ENCODE results near the gene CDK14.
"Not testable (repeated sequence)": the region's sequence is repeated elsewhere in the genome, so short reads cannot be mapped to it uniquely, and the experiment has no call there.

CDK14 gene

GRCh38 chr7:91165006-91165845, 569.1 kb downstream of the CDK14 start:
- no peak for DNase-seq (ENCODE audit: low spot score)

- DNase-seq (ENCODE audit: low spot score) = no peak
Observed at GRCh38 chr7:91165846-91166230, 569.7 kb downstream of the CDK14 start.

DNA sequence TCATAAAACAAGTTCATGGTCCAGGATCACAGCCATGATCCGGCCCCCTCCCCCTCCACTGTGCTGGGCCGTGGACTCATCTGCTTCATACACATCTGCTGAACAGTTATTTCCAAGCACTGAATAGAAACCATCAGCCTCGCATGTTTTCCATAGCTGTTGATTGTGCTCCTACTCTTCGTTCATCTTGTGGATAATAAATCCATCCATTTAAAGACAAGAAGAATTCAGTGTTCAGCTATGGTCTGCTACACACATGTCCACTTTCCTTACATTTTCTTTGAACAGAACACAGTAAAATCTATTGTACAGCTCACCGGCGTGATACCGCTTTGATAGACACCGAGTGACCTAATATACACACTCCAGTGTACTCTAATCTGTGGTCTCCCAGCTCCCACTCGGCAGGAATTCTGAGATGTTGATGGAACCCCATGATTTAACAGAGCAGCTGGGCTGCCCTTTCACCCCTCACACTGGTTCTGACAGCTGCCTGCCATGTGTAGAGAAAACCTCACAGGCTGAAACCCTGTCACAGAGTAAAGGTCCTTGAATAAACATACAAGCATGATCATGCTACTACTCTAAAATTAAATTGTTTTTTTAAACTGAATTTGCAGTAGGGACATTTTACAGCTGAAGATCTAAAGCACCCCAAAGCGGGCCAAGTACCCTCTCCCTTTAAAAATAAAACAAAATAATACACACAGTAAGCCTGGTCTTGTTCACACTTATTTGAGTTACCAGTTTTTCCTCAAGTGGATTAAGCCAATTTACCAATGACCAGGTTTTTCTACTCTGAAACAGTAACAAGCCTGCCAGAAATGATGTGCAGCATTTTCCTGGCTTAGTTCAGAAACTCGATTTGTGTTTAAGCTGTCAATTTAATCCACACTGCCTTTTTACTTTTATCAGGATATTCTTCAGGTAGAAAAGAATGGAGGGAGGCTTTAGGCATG, 573.0 kb downstream of the CDK14 start:
- no peak for DNase-seq (ENCODE audit: low spot score)

DNA sequence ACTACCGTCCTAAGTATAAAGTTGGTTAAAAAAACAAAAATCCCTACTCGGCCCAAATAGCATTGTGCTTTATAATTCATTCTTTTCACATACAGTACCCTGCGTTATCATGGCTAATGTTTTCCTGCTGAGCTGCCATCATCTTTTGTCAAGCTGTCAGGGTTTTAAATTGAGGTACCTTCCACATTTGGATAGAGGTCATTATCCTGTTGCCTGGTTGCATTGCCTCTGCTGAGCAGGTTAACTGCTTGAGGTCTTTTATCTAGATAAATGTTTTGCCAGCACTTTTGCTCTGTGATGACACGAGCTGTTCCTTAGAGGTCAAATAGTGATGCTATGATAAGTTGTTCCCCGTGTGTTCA, 573.7 kb downstream of the CDK14 start:
- no peak for DNase-seq (ENCODE audit: low spot score)

DNA sequence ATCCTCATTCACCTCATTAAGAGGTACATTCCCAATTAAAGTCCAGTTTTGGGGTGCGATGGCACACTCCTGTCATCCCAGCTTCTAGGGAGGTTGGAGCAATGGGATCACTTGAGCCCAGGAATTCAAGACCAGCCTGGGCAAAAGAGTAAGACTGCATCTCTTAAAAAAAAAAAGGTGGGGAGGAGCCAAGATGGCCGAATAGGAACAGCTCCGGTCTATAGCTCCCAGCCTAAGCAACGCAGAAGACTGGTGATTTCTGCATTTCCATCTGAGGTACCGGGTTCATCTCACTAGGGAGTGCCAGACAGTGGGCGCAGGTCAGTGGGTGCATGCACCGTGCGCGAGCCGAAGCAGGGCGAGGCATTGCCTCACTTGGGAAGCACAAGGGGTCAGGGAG, 577.1 kb downstream of the CDK14 start:
- not testable (repeated sequence) for DNase-seq (ENCODE audit: low spot score)

DNA sequence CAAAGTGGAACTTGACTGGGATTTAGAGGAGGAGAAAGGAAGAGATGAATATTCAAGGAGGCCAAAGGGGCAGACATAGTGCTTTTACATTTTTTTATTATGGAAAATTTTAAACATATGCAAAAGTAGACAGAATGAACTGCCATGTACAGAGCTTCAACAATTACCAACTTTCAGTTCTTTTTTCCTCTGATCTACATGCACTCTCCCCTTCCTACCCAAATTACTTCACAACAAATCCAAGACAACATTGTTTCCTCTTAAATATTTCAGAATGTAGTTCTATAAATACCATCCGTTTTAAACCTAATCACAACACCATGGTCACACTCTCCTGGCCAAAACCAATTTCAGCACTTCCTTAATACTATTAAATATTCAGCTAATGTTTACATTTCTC, 584.6 kb downstream of the CDK14 start:
- no peak for DNase-seq (ENCODE audit: low spot score)

- DNase-seq (ENCODE audit: low spot score) = no peak
Observed at GRCh38 chr7:91181949-91182348, 585.8 kb downstream of the CDK14 start.

DNA sequence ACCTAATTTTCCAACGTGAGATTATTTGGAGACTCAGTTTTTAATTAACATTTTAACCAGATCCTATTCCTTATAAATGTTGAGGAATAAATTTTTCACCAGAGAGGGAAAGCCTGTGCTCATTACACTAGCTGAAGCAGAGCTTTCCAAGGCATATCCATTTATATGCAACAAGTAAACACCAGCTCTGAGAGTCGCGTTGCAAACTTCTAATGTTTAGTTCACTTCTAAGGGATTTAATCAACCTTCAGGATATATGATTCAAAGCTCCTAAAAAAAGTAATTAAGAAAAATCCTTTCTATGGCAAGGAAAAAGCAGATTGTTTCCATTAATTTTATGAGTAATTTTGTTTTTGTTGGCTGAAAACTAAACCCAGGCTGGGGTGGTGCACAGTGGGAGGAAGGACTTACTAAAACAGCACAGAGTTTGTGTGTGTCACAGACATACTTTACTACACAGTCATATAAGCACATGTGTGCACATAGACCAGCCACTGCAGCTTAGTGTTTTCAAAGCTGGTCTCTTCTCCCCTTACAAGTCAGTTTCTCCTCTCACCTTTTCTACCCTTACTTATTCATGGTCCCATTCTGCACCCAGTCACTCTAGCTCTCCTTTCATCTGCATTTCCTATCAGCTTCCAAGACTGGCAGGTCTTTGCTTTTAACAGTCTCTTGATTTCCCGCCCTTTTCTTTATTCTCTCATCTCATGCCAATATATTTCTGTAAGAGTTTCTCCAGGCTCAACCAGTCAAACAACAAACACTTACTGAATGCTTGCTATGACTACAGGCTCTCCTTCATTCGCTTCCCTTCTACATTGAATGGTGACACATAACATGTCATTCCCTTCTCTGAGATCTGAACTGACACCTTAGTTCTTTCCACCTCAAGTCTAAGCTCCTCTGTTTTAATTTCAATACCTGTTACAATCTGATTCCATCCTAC, 587.0 kb downstream of the CDK14 start:
- no peak for DNase-seq (ENCODE audit: low spot score)

GRCh38 chr7:91185771-91186170, 589.6 kb downstream of the CDK14 start:
- no peak for DNase-seq (ENCODE audit: low spot score)

DNA sequence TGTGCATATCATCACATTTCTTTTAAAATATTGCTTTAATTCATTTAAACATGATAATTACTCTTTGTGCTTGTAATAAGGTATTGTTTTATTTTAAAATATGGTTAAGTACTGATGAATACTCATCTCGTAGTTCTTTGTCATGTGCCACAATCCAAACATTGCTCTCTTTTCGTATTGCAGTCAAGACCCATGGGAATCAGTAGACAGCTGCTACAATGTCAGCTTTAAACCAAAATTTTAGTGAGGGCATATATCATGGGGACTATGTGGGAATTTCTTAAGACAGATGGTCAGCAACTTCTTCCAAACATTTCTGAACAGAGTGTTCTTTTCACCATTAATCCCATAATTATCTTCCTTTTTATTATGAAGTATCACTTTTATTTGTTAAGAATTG, 590.9 kb downstream of the CDK14 start:
- DNase-seq (ENCODE audit: low spot score) = no peak

GRCh38 chr7:91191771-91192170, 595.6 kb downstream of the CDK14 start:
- no peak for DNase-seq (ENCODE audit: low spot score)

- no peak for DNase-seq (ENCODE audit: low spot score)
Observed at GRCh38 chr7:91193141-91193540, 597.0 kb downstream of the CDK14 start.

DNA sequence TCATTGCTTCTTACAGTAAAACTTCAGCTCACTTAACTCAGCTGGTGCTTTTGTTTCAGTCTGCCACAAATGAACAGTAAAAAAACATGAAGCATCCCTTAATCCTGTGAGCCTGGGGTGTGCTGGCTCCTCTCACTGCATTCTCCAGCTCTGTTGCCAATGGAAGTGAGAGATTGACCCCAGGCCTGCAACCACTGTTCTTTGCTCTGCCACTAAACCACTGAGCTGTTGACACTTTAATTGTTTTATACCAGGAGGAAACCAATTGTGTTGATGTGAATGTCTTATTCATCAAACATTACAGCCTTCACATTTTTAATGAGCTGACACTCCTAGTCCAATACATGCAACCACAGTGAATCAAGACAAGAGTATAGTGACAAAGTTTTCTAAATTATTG, 598.7 kb downstream of the CDK14 start:
- no peak for DNase-seq (ENCODE audit: low spot score)

GRCh38 chr7:91196058-91196457, 599.9 kb downstream of the CDK14 start:
- no peak for DNase-seq (ENCODE audit: low spot score)

GRCh38 chr7:91198371-91198770, 602.2 kb downstream of the CDK14 start:
- no peak for DNase-seq (ENCODE audit: low spot score)

GRCh38 chr7:91199601-91200000, 603.5 kb downstream of the CDK14 start:
- no peak for DNase-seq (ENCODE audit: low spot score)

DNA sequence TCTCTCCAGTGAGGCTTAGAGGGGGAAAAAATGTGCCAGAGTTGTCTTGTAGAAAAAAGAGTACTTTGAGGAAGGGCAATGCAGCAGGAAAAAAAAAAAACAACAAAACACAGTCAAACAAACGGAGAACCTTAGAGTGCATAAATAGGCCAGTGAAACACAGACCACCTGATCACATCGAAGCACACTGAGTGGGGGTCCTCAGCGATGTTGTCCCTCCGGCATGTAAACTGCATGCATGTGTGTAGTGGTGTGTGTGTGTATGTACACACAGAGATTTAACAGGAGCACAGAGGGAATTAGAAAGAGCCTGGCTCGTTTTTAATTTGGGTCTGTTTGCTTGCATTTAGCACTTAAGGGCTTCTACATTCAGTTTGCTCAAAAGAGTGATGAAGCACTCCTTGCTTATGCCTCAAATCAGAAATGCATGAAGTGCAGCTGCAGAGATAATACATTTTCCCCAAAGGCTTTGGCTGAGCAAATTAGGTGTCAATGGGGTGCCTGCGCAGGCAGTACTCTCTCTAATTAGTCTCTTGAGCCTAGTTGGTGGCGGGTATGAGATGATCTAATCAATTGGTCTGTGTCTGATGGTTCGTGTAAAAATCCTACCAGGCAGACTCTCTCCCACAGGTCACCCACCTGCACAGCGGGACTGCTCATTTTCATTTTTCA, 605.5 kb downstream of the CDK14 start:
- no peak for DNase-seq (ENCODE audit: low spot score)

GRCh38 chr7:91206361-91206960, 610.3 kb downstream of the CDK14 start:
- DNase-seq (ENCODE audit: low spot score) = no peak

DNA sequence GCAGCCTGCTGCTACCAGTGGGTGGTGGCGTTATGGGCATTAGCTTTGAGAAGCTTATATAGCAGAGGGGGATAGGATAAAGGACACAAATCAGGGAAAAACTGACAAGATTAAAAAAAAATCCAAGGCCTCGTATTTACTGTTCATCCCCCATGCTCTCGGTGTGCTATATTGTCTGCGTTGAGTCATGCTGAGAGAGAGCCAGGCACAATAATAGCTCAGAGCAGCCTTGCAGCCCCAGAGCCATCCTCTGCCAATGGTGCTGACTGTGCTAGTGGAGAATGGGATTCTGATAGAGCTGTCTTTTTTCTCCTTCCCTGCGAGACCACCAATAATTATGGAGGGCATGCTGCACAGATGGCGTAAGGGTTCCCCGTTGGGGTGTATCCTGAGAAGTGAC, 616.5 kb downstream of the CDK14 start:
- DNase-seq (ENCODE audit: low spot score) = no peak

GRCh38 chr7:91226411-91226810, 630.3 kb downstream of the CDK14 start:
- no peak for DNase-seq (ENCODE audit: low spot score)

DNA sequence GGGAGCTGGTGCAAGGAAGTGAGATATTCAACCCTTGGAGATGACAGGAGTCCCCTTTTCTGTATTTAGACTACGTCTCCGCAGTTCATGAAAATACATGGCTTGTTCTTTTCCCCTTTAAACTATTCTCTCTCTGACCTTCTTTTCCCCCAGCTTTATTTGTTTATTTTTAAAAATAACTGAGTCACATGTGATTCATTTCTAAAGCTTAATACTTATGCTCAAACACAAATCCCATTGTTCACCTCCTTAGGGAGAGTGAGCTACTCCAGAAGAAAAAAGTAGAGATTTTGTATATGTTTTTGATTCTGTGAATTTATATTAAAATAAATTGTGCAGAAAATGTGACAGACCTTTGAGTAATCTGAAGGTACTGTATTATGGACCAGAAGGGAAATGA, 632.2 kb downstream of the CDK14 start:
- DNase-seq (ENCODE audit: low spot score) = no peak
